Stimulated activated CD4-positive, alpha-beta T cell treated with anti-CD3 and anti-CD28 coated beads, Interleukin-12 subunit alpha, Interleukin-12 subunit beta, amount 100 ng/mL, for 48 hours (primary cell): ENCODE data around the gene USP24.

Experiments
- DNase-seq, 3 donors: peaks; one replicate each; pipeline ENCODE4 v3.0.0-alpha.2; 2020; ENCODE audit warnings: low read depth in 2 of 3, low spot score in 1 of 3

Gene USP24

GRCh38 chr1:55057270-55057955 is 157.8 kb downstream of the USP24 start:
- no peak for DNase-seq

- DNase-seq = no peak
These were observed 158.6 kb downstream of the USP24 start for GRCh38 chr1:55056632-55056992.

DNA sequence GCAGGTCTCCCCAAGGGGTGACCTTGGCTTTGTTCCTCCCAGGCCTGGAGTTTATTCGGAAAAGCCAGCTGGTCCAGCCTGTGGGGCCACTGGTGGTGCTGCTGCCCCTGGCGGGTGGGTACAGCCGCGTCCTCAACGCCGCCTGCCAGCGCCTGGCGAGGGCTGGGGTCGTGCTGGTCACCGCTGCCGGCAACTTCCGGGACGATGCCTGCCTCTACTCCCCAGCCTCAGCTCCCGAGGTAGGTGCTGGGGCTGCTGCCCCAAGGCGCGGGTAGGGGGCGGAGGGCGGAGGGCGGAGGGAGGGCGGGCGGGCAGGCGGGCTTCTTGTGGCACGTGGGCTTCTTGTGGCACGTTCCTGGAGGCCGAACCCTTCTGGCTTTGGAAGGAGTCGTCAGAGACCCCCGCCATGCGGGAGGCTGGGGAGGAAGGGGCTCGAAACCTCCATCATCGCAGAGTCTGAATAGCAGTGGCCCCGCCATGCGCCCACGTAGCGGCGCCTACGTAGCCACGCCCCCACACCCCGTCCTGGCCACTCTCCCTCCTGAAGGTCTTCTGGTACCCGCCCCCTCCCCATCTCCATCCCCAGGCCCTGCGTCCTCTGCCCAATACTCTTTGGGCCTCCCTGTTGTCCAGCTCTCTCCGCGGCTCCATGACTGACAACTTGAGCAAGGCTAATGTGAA is 159.1 kb downstream of the USP24 start:
- no peak for DNase-seq

GRCh38 chr1:55055084-55055882 is 159.9 kb downstream of the USP24 start:
- DNase-seq = no peak

DNA sequence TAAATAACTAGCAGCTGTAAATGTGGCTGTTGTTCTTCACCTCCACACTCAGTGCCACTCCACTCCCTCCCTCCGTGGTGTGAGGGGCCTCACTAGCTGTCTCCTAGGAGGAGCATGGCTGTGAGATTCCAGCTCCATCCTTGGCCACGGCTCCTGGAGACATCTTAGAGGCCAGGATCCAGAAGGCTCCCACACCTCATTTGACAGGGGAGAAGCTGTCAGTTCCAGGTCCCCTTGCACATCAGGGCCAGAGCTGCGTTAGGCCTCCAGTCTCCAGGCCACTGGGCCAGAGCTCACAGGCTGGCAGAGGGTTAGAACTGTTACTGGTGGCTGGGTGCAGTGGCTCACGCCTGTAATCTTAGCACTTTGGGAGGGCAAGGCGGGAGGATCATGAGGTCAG is 160.8 kb downstream of the USP24 start:
- no peak for DNase-seq

- DNase-seq = no peak
These were observed 161.8 kb downstream of the USP24 start for GRCh38 chr1:55053265-55053954.

GRCh38 chr1:55052221-55053142 is 162.7 kb downstream of the USP24 start:
- no peak for DNase-seq

GRCh38 chr1:55051621-55052020 is 163.5 kb downstream of the USP24 start:
- no peak for DNase-seq

DNA sequence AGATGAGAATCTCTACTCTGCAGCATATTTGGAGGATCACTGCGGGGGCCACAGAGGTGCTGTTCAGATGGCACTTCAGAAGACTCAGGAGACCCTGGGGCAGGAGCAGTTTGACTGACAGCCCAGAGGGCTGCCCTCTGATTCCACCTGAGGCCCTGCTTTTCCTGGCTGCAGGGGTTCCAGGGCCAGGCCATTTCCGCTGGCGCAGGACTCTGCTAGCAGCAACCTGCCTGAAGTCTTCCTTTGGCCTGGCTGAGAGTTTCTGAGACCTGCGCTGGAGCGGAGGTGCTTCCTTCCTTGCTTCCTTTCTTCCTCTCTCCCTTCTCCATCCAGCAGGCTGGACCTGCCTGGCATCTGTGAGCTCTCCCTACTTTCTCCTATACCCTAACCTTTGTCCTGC is 164.0 kb downstream of the USP24 start:
- no peak for DNase-seq

DNA sequence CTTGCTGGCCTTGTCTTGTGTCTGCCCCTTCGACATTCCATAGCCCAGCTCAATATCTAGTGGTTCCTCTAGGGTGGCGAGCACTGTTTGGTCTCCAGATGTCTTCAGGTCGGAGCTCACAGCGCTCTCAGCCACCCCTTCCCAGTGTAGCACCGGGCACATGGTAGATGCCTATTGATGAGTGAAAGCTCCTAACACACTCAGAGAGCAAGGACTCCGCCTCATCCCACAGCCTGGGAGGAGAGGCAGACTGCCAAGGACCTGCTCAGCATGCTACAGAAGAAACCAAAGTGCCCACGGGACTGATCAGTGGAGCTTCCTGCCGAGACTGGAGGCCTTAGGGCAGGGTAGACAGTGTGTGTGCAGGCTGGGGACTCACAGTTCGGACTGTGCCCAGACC is 164.9 kb downstream of the USP24 start:
- no peak for DNase-seq

GRCh38 chr1:55049914-55050278 is 165.3 kb downstream of the USP24 start:
- DNase-seq = no peak

GRCh38 chr1:55049271-55049913 is 165.8 kb downstream of the USP24 start:
- DNase-seq = no peak

GRCh38 chr1:55048453-55049270 is 166.5 kb downstream of the USP24 start:
- no peak for DNase-seq

GRCh38 chr1:55047611-55048010 is 167.6 kb downstream of the USP24 start:
- no peak for DNase-seq

DNA sequence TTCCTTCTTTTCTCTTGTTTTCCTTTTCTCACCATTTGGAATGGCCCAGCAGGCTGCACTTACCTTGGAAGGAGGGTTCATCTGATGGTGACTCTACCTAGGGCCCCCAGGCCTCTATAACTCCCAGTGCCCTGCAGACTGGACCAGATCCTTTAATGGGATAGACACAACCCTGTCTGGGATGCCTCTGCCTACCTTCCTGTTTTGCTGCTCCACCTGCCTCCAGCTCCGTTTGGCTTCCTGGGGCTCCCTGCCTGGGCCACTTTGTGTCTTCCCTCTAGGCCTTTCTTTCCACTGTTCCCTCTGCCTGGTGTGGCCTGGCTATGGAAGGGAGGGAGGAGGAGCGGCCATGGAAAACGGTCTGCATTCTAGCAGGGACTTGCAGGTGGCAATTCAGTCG is 168.3 kb downstream of the USP24 start:
- no peak for DNase-seq

GRCh38 chr1:55045430-55045829 is 169.7 kb downstream of the USP24 start:
- DNase-seq = no peak

DNA sequence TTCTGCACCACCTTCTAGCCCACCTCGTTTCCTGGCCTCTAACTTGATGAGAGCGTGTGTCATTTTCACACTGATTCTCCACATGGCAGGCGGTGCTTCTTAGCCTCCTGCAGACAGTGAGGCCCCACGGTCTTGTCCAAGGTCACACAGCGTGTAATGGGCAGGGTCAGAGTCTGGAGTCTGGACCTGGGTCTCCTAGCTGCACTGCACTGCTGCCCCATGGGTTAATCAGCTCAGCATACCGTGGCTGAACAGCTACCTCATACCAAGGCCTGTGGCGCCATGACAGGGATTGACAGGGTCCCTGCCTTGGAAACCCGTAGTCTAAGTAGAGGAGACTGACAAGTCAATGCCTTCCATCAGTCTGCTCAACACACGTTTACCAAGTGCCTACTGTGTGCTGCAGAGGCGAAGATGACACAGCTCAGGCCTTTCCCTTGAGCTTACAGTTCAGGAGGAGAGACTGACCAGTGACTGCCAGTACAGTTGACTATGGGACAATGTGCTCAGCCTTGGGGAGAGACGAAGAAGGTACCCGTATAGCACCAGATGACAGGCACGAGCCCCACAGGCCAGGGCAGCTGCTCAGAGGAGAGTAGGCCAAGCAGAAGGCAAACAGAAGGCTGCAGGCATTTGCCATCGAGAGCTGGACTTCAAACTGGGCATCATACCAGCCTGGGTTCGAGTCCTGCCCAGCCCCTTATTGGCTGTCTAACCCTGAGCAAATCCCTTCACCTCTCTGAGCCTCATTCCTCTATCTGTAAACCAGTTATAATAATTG is 170.4 kb downstream of the USP24 start:
- no peak for DNase-seq

DNA sequence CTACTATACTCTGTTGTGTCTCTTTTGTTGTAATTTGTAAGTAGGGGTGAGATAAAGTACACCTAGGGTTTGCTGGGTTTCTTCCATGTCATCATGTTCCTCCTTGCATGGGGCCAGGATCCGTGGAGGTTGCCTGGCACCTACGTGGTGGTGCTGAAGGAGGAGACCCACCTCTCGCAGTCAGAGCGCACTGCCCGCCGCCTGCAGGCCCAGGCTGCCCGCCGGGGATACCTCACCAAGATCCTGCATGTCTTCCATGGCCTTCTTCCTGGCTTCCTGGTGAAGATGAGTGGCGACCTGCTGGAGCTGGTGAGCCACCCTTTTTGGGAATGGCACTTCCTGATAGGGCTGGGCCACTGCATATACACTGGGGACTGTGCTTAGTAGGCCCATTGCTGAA is 171.4 kb downstream of the USP24 start:
- DNase-seq = no peak

- DNase-seq = no peak
These were observed 172.2 kb downstream of the USP24 start for GRCh38 chr1:55043011-55043410.
